ENCODE data around the gene MECP2. TPM values are rescaled to one million over a fixed set of nuclear protein-coding genes. Genes with fewer than 3 reads are reported as not detected.

Gene MECP2
- total RNA-seq, 1 donor from 2014 or later, result 57.6 TPM

- no peak for ATAC-seq
- Histone ChIP-seq H3K4me3 (no peak overlapping the region), H3K27me3 (ENCODE audit: low read depth) (no peaks in the 10 kb centered on the region), H3K4me1 (peaks cover 4% of the 10 kb centered on the region), H3K27ac (no peak overlapping the region), H3K9me3 (no peaks in the 10 kb centered on the region), H3K36me3 (peaks cover 23% of the 10 kb centered on the region)
- intact Hi-C loops (cut with DNase I), result no loop called here
- DNase-seq, result no peak
- TF ChIP-seq CTCF (IDR thresholded peaks at IDR 0.05), result no peak
Measured at GRCh38 chrX:154024271-154024670, 73.2 kb downstream of the MECP2 start.

GRCh38 chrX:154023276-154024000 is 74.1 kb downstream of the MECP2 start:
- no peak for TF ChIP-seq CTCF (IDR thresholded peaks at IDR 0.05)
- Histone ChIP-seq H3K9me3 (no peaks in the 10 kb centered on the region), H3K4me1 (peaks cover 9% of the 10 kb centered on the region), H3K4me3 (no peak overlapping the region), H3K27me3 (ENCODE audit: low read depth) (no peaks in the 10 kb centered on the region), H3K27ac (no peak overlapping the region), H3K36me3 (peaks cover 15% of the 10 kb centered on the region)
- no peak for ATAC-seq
- no peak for DNase-seq
- intact Hi-C loops (cut with DNase I), result no loop called here

GRCh38 chrX:154022108-154022507 is 75.4 kb downstream of the MECP2 start:
- peaks cover 11% of the 10 kb centered on the region for H3K36me3 ChIP-seq
- no peak for ATAC-seq
- intact Hi-C loops (cut with DNase I), result no loop called here

GRCh38 chrX:154021131-154021611 is 76.3 kb downstream of the MECP2 start:
- DNase-seq, result no peak
- TF ChIP-seq CTCF (IDR thresholded peaks at IDR 0.05), result no peak
- intact Hi-C loops (cut with DNase I), result no loop called here
- ATAC-seq, result no peak
- Histone ChIP-seq H3K9me3 (no peaks in the 10 kb centered on the region), H3K27me3 (ENCODE audit: low read depth) (no peaks in the 10 kb centered on the region), H3K36me3 (peaks cover 16% of the 10 kb centered on the region), H3K4me1 (peaks cover 17% of the 10 kb centered on the region), H3K4me3 (no peak overlapping the region), H3K27ac (peak overlapping the region; percentile 24)

More at GRCh38 chrX:154022108-154022507, 75.4 kb downstream of the MECP2 start:
- Histone ChIP-seq H3K27me3 (ENCODE audit: low read depth) (no peaks in the 10 kb centered on the region), H3K4me3 (no peak overlapping the region), H3K4me1 (peaks cover 17% of the 10 kb centered on the region), H3K9me3 (no peaks in the 10 kb centered on the region), H3K27ac (no peak overlapping the region)
- no peak for TF ChIP-seq CTCF (IDR thresholded peaks at IDR 0.05)
- DNase-seq, result no peak

DNA sequence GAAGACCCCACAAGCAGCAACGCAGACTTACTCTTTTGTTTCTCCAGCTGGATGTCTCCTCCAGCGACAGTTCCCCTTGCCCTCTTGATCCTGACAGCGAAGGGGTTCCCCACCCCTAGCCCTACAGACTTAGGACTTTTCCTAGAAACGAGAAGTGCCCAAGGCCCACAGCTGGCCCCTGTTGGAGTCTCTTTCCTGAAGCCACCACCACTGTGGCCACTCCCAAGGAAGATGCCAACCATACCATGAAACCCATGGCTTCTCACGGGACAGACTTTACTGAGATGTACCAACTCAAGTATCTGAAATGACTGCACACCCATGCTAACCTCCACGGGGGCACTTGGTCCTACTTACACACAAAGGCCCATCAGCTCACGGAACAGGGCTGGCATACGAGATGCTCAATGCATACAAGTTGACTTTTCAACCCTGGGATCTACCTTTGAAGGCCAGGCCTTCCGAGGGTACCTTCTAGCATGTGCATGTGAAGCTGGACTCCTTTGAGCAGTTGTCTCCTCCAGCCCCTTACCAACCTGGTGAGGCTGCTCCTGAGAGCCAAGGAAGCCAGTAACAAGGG is 76.9 kb downstream of the MECP2 start:
- DNase-seq (no peak), ATAC-seq (peak; percentile 6 to 46)
- Histone ChIP-seq H3K27me3 (ENCODE audit: low read depth) (no peaks in the 10 kb centered on the region), H3K27ac (peak overlapping the region; percentile 86), H3K9me3 (no peaks in the 10 kb centered on the region), H3K36me3 (peaks cover 22% of the 10 kb centered on the region), H3K4me1 (peaks cover 17% of the 10 kb centered on the region), H3K4me3 (peak overlapping the region; percentile 59)
- no peak for TF ChIP-seq CTCF (IDR thresholded peaks at IDR 0.05)
- intact Hi-C loops (cut with DNase I), result no loop called here

All from lower lobe of right lung (tissue), 2 donors.